A673 (cell line): ENCODE data around the gene CYTH1. TPM values are rescaled to one million over a fixed set of nuclear protein-coding genes. Genes with fewer than 3 reads are reported as not detected.

Source experiments
- BruUV-seq: library from RNA; stranded (reverse); fragments of 400-500 nt; replicated peaks from 2 replicates; lab custom pipeline; 2021; lab: Mats Ljungman, UMichigan
- CTCF ChIA-PET: fragments of 300-600 bp; sonication (Branson Sonifier 250); formaldehyde crosslinking; loops from one replicate; lab custom pipeline; 2022; ENCODE audit warnings: antibody characterized with exemption; lab: Charles Lee
- POLR2A ChIA-PET: fragments of 300-600 bp; sonication (Branson Sonifier 250); formaldehyde crosslinking; loops from one replicate; lab custom pipeline; 2022; ENCODE audit warnings: antibody characterized with exemption; ENCODE audit not compliant: low non-redundant PET; lab: Charles Lee
- DNase-seq: peaks from one replicate; pipeline ENCODE4 v3.0.0-alpha.2; 2015; ENCODE audit warnings: low spot score
- H3K27ac ChIP-seq: fragments of 200-600 bp; sonication (generic); 2 replicates; pipeline ENCODE4 v1.5.1; 2016; ENCODE audit warnings: mixed run types, low read depth, mild to moderate bottlenecking, mixed read lengths, antibody characterized with exemption, low read length; ENCODE audit not compliant: poor library complexity, severe bottlenecking
- H3K27me3 ChIP-seq: fragments of 200-600 bp; sonication (generic); replicated peaks from 2 replicates; pipeline ENCODE4 v1.6.1; 2017; ENCODE audit warnings: mixed run types, low read depth, mild to moderate bottlenecking, mixed read lengths, antibody characterized with exemption, low read length; ENCODE audit not compliant: insufficient read depth, poor library complexity
- H3K36me3 ChIP-seq: fragments of 200-600 bp; sonication (generic); 2 replicates; pipeline ENCODE4 v1.6.1; 2016; ENCODE audit warnings: mixed run types, mild to moderate bottlenecking, mixed read lengths, antibody characterized with exemption, low read length; ENCODE audit not compliant: insufficient read depth, poor library complexity, severe bottlenecking
- H3K4me1 ChIP-seq: fragments of 200-600 bp; sonication (generic); 2 replicates; pipeline ENCODE4 v1.6.1; 2017; ENCODE audit warnings: mixed run types, mild to moderate bottlenecking, mixed read lengths, antibody characterized with exemption, low read length; ENCODE audit not compliant: insufficient read depth, poor library complexity, severe bottlenecking
- H3K4me3 ChIP-seq: fragments of 200-600 bp; sonication (generic); 2 replicates; pipeline ENCODE4 v1.5.1; 2016; ENCODE audit warnings: low read depth, mixed run types, mild to moderate bottlenecking, mixed read lengths, low read length; ENCODE audit not compliant: poor library complexity, severe bottlenecking
- H3K9me3 ChIP-seq: fragments of 200-600 bp; sonication (generic); 2 replicates; pipeline ENCODE4 v1.6.1; 2016; ENCODE audit warnings: mixed run types, low read depth, mild to moderate bottlenecking, mixed read lengths, antibody characterized with exemption, low read length; ENCODE audit not compliant: poor library complexity, severe bottlenecking
- CTCF ChIP-seq: fragments of 300-800, 200-600 bp; sonication (generic); conservative IDR thresholded peaks from 2 replicates; pipeline ENCODE4 v1.5.1; 2017; ENCODE audit warnings: low read depth, mild to moderate bottlenecking, antibody characterized with exemption, low read length, moderate library complexity, mixed read lengths
- EZH2 ChIP-seq: fragments of 200-600 bp; sonication (generic); IDR thresholded peaks from 2 replicates; pipeline ENCODE4 v1.6.1; 2017; ENCODE audit warnings: borderline replicate concordance, low read depth, mild to moderate bottlenecking, mixed read lengths, antibody characterized with exemption, low read length; ENCODE audit not compliant: poor library complexity, severe bottlenecking
- intact Hi-C: fragments of 100-400 bp; cut with micrococcal nuclease; formaldehyde crosslinking; loops from one replicate; pipeline ENCODE4 v1.10.0; 2022; ENCODE audit not compliant: unreplicated experiment
- total RNA-seq: library from RNA; stranded (reverse); gene quantifications from 2 replicates; pipeline ENCODE4 v1.2.3, GENCODE V29; 2021

CYTH1 gene
- total RNA-seq, 1 experiment from 2014 or later, result 17.9 TPM

DNA sequence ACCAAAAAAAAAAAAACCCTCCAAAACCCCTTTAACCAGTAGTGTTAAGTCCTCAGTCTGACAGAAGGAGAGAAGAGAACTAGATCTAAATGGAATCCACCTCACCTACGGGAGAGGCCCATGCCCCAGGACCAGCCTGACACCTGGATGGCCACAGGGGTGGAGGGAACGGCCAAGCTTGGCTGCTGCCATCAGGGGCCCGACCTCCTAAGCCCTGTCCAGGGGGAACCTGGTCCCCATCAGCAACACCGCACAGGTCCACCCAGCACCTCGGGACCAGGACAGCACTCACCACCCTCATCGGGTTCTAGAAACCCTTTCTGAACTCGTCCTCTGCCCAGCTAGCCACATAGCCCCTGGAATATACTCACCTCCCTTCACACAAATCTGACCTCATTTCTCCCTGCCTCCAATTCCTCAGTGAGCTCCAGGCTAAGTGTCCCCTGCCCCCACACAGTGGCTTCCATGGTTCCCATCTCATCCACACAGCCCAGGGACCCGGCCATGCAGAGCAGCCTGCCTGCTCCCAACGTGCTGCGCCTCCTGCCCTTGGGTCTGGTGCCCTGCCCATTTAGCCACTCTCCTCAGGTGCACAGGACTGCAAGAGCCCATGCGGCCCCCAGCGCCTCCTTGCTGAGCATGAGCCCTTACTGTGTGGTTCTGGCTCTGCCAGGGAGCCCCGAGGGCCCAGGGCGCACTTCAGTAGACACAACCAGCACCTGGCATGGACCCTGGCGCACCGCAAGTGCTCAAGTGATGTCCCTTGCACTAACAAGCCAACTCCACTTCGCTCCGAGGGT is 18.3 kb upstream of the CYTH1 start:
- H3K27ac ChIP-seq, result no peak overlapping the region
- BruUV-seq, result no TSS peak

DNA sequence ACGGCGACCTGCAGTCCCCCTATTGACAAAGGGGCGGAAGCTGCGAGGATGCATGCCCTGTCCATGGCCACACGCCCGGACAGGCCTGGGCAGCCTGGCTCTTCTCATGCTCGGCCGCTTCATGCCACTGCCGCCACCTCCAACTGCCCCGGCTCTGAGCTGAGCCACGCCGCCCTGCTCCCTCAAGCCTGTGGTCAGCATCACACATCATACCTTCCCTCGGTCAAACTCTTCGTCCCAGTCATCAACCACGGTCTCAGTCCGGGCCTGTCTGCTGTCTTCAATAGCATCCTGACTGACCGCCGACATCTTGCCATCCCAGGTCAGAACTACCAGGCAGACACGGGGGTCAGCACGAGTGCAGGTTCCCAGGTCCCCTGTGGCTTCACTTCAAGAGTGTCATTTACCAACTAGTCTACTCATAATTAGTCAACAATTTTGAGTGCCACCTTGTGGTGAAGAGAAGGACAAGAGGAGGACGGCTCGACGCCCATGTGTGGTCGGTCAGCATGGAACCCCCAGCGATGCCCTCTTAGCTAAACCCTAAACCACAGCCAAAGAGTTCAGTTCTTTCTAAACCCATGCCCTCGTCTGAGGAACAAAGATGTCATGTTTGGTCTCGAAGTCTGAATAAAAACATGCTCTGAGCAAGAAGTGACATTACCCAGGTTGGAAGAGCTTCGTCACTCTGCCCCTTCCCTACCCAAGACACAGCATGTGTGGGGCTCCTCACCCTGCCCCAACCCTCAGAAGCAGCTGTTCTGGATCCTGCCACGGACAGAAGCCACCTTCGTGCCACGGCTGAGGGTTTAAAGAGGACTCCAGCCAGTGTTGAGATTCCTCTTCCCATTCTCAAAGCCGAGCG is 16.9 kb upstream of the CYTH1 start:
- intact Hi-C loops, result loop anchor here (5.0 kb wide), 1 partner anchor 302 kb away; no protein-coding TSS in a partner anchor
- BruUV-seq, result no TSS peak
- Histone ChIP-seq H3K4me1 (no peaks in the 10 kb centered on the region), H3K9me3 (no peaks in the 10 kb centered on the region), H3K27ac (no peak overlapping the region), H3K27me3 (no peaks in the 10 kb centered on the region), H3K4me3 (no peak overlapping the region), H3K36me3 (peaks cover 45% of the 10 kb centered on the region)
- CTCF ChIA-PET, result interaction anchor here (0.5 to 0.9 kb wide), 2 partner anchors 302 to 320 kb away, joined by 3 to 4 read pairs; no protein-coding TSS in a partner anchor
- peak; percentile 60 for TF ChIP-seq CTCF
- TF ChIP-seq EZH2, result no peak
- POLR2A ChIA-PET, result no interaction called here
- DNase-seq, result peak; percentile 47

More for the DNA sequence above, 18.3 kb upstream of the CYTH1 start:
- Histone ChIP-seq H3K4me3 (no peak overlapping the region), H3K9me3 (no peaks in the 10 kb centered on the region), H3K36me3 (peaks cover 54% of the 10 kb centered on the region), H3K4me1 (no peaks in the 10 kb centered on the region), H3K27me3 (no peaks in the 10 kb centered on the region)
- no peak for DNase-seq
- intact Hi-C loops, result no loop called here
- POLR2A ChIA-PET, result no interaction called here
- no peak for TF ChIP-seq CTCF
- no peak for TF ChIP-seq EZH2
- CTCF ChIA-PET, result interaction anchor here (0.6 kb wide), 1 partner anchor 93 kb away, joined by 6 read pairs; no protein-coding TSS in a partner anchor

GRCh38 chr17:78797691-78798585 is 15.9 kb upstream of the CYTH1 start:
- BruUV-seq, result no TSS peak
- no peak overlapping the region for H3K27ac ChIP-seq
- CTCF ChIA-PET, result no interaction called here
- peaks cover 36% of the 10 kb centered on the region for H3K36me3 ChIP-seq
- DNase-seq, result no peak
- no peak for TF ChIP-seq CTCF
- H3K4me1 ChIP-seq, result no peaks in the 10 kb centered on the region
- no peak overlapping the region for H3K4me3 ChIP-seq
- intact Hi-C loops, result loop anchor here (5.0 kb wide), 1 partner anchor 301 kb away; no protein-coding TSS in a partner anchor
- no peaks in the 10 kb centered on the region for H3K9me3 ChIP-seq
- POLR2A ChIA-PET, result no interaction called here
- no peaks in the 10 kb centered on the region for H3K27me3 ChIP-seq
